ENCODE data around the gene CSNK1D. TPM values are rescaled to one million over a fixed set of nuclear protein-coding genes. Genes with fewer than 3 reads are reported as not detected.
A peak's percentile ranks its signal among the peaks of the same experiment; 100 is the strongest.

The CSNK1D gene
- total RNA-seq, 1 experiment from 2014 or later, result 191 TPM

DNA sequence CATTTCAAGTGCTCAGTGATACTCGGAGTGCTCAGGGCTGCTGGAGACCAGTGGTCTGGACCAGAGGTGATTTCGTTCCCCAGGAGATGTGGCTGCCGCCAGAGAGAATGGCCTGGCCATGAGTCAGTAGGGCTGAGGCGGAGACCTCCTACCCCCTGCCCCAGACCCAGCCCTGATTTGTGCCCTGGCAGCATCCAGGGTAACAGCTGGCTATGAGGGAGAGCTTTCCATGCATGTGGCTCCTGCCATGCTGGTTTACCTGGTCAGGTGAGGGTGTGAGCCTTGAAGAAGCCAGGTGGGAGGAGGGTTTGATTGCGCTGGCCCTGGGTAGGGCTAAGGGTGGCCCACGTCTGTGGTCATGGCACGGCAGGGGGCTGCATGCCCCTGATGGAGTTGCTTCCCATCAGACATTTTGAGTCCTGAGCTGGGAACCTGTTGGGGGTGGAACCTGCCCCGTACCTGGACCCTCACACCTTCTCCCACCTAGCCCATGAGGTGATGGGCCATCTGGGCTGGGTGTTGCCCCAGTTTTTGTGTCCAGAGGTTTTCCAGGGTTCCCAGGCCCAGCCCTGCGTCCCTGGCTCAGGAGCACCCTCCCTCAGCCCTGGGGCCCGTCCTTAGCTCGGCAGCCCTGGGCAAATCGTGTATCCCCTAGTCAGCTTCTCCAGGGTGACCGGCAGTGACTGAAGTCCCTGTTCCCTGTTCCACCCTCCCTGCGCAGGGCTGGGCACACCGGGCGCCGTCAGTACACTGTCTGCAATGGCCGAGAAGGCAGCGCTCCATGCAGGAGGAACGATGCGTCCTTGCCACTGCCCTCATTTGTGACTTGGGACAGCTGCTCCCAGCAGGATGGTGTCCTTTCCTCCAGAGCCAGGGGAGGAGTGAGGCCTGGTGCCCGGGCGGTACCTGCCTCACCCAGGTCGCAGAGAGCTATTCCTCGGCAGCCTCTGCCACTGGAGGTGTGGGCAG is 9.0 kb upstream of the CSNK1D start:
- BruUV-seq (replicated peaks), result TSS peak; percentile 86
- Mint-ChIP-seq H3K36me3 (ENCODE audit: insufficient read depth, unreplicated experiment) (no peaks in the 10 kb centered on the region), H3K4me1 (ENCODE audit: insufficient read depth, unreplicated experiment) (peaks cover 32% of the 10 kb centered on the region), H3K27ac (ENCODE audit: low read depth, unreplicated experiment) (no peak overlapping the region), H3K27me3 (ENCODE audit: insufficient read depth, unreplicated experiment) (no peaks in the 10 kb centered on the region), H3K9me3 (ENCODE audit: unreplicated experiment) (no peaks in the 10 kb centered on the region), H3K4me3 (ENCODE audit: unreplicated experiment) (no peak overlapping the region)
- intact Hi-C loops (cut with micrococcal nuclease), result no loop called here
- ChIA-PET POLR2A (interaction anchor here (0.6 to 5.3 kb wide), 14 partner anchors 9 to 365 kb away, joined by 3 to 50 read pairs (median 4); partner anchors contain the start of genes CENPX, CSNK1D, LRRC45 and SECTM1), CTCF (interaction anchor here (1.2 to 1.3 kb wide), 2 partner anchors 47 to 76 kb away, joined by 3 to 5 read pairs; no protein-coding TSS in a partner anchor)
- TF ChIP-seq, protein P1, sequence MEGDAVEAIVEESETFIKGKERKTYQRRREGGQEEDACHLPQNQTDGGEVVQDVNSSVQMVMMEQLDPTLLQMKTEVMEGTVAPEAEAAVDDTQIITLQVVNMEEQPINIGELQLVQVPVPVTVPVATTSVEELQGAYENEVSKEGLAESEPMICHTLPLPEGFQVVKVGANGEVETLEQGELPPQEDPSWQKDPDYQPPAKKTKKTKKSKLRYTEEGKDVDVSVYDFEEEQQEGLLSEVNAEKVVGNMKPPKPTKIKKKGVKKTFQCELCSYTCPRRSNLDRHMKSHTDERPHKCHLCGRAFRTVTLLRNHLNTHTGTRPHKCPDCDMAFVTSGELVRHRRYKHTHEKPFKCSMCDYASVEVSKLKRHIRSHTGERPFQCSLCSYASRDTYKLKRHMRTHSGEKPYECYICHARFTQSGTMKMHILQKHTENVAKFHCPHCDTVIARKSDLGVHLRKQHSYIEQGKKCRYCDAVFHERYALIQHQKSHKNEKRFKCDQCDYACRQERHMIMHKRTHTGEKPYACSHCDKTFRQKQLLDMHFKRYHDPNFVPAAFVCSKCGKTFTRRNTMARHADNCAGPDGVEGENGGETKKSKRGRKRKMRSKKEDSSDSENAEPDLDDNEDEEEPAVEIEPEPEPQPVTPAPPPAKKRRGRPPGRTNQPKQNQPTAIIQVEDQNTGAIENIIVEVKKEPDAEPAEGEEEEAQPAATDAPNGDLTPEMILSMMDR (IDR thresholded peaks at IDR 0.05; ENCODE audit: unreplicated experiment), result no peak
- DNase-seq (ENCODE audit: unreplicated experiment), result no peak

DNA sequence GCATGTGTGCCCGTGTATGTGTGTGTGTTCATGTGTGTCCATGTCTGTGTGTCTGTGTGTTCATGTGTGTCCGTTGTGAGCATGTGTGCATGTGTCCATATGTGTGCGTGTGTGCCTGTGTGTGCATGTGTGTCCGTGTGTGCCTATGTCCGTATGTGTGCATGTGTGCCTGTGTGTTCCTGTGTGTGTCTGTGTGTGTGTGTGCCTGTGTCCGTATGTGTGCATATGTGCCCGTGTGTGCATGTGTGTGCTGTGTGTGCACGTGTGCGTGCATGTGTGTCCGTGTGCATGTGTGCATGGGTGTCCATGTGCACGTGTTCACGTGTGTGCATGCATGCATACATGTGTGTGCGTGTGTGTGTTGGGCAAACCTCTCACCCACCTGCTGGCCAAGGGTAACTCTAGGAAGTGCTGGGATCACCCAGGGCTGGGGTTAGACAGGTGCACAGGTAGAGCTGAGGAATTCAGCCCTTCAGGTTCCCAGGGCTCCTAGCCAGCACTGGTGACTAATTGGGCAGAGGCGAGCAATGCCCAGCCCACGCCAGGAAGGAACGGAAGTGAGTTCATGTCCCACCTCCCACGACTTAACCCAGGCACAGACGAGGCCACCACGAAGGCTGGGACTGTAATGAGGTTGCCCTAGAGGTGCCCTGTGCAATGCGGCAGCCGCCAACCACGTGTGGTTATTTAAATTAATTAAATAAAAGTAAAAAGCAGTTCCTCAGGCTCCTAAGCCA is 8.2 kb upstream of the CSNK1D start:
- ChIA-PET CTCF (interaction anchor here (0.7 to 1.3 kb wide), 2 partner anchors 46 to 70 kb away, joined by 3 to 5 read pairs; no protein-coding TSS in a partner anchor), POLR2A (interaction anchor here (0.6 to 5.3 kb wide), 9 partner anchors 8 to 364 kb away, joined by 3 to 50 read pairs (median 7); partner anchors contain the start of genes CSNK1D and SECTM1)
- TF ChIP-seq, protein P1 (IDR thresholded peaks at IDR 0.05; ENCODE audit: unreplicated experiment), result no peak
- Mint-ChIP-seq H3K27ac (ENCODE audit: low read depth, unreplicated experiment) (no peak overlapping the region), H3K4me3 (ENCODE audit: unreplicated experiment) (no peak overlapping the region), H3K27me3 (ENCODE audit: insufficient read depth, unreplicated experiment) (no peaks in the 10 kb centered on the region), H3K9me3 (ENCODE audit: unreplicated experiment) (no peaks in the 10 kb centered on the region), H3K36me3 (ENCODE audit: insufficient read depth, unreplicated experiment) (no peaks in the 10 kb centered on the region), H3K4me1 (ENCODE audit: insufficient read depth, unreplicated experiment) (peaks cover 32% of the 10 kb centered on the region)
- intact Hi-C loops (cut with micrococcal nuclease), result no loop called here
- DNase-seq (ENCODE audit: unreplicated experiment), result peak; percentile 94
- TSS peak; percentile 87 for BruUV-seq (replicated peaks)

DNA sequence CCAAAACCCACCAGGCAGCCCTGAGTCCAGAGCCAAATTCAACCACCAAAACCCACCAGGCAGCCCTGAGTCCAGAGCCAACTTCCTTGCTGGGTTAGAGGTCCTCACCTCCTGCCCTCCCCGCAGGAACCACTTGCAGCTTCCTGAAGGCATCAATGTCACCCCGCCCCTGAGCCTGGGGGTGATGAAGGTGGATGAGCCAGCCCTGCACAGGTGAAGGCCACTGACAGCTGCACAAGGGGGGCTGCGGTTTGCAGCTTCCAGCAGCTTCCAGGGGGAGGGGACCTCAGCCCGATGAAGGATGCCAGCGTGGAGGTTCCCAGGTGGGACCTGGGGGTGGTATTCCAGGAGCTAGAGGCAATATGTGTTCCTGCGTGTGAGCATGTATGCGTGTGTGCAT is 7.6 kb upstream of the CSNK1D start:
- peaks cover 32% of the 10 kb centered on the region for H3K4me1 Mint-ChIP-seq (ENCODE audit: insufficient read depth, unreplicated experiment)
- no peak overlapping the region for H3K27ac Mint-ChIP-seq (ENCODE audit: low read depth, unreplicated experiment)
- ChIA-PET CTCF (interaction anchor here (0.7 kb wide), 1 partner anchor 70 kb away, joined by 3 read pairs; no protein-coding TSS in a partner anchor), POLR2A (interaction anchor here (0.8 to 5.3 kb wide), 7 partner anchors 8 to 170 kb away, joined by 3 to 50 read pairs (median 8); partner anchors contain the start of genes CSNK1D and SECTM1)
- no TSS peak for BruUV-seq (replicated peaks)
- TF ChIP-seq, protein P1 (IDR thresholded peaks at IDR 0.05; ENCODE audit: unreplicated experiment), result no peak
- no peak overlapping the region for H3K4me3 Mint-ChIP-seq (ENCODE audit: unreplicated experiment)
- no peaks in the 10 kb centered on the region for H3K9me3 Mint-ChIP-seq (ENCODE audit: unreplicated experiment)
- no peaks in the 10 kb centered on the region for H3K36me3 Mint-ChIP-seq (ENCODE audit: insufficient read depth, unreplicated experiment)
- no peaks in the 10 kb centered on the region for H3K27me3 Mint-ChIP-seq (ENCODE audit: insufficient read depth, unreplicated experiment)
- intact Hi-C loops (cut with micrococcal nuclease), result no loop called here
- DNase-seq (ENCODE audit: unreplicated experiment), result no peak
